Liver (tissue), 3 donors: Measurements from ENCODE around the gene MBP.

ENCODE experiments used
- CTCF ChIP-seq: fragments of 150-350 bp; IDR thresholded peaks from 2 replicates; pipeline ENCODE4 v1.5.1; 2017; ENCODE audit warnings: improper control_type of control experiment, low read depth, low read length; ENCODE audit not compliant: missing input control
- GABPA ChIP-seq, 2 donors: IDR thresholded peaks in 1 of 2; conservative IDR thresholded peaks in 1 of 2; 2 replicates each; pipeline ENCODE4 v1.6.1; 2016; ENCODE audit warnings: antibody characterized with exemption in 2 of 2, mild to moderate bottlenecking in 1 of 2, moderate library complexity in 1 of 2
- JUND ChIP-seq, 2 donors: IDR thresholded peaks; 2 replicates each; pipeline ENCODE4 v1.6.1; 2016; ENCODE audit warnings: antibody characterized with exemption in 2 of 2
- MAX ChIP-seq: IDR thresholded peaks from 2 replicates; pipeline ENCODE4 v1.6.1; 2016; ENCODE audit warnings: antibody characterized with exemption
- NR2F2 ChIP-seq: IDR thresholded peaks from 2 replicates; pipeline ENCODE4 v1.6.1; 2016; ENCODE audit warnings: antibody characterized with exemption
- REST ChIP-seq: IDR thresholded peaks from 2 replicates; pipeline ENCODE4 v1.6.1; 2016; ENCODE audit warnings: antibody characterized with exemption, mild to moderate bottlenecking
- RXRA ChIP-seq, 2 donors: IDR thresholded peaks; 2 replicates each; pipeline ENCODE4 v1.6.1; 2017 to 2018; ENCODE audit warnings: antibody characterized with exemption in 2 of 2, mild to moderate bottlenecking in 1 of 2
- TAF1 ChIP-seq: conservative IDR thresholded peaks from 2 replicates; pipeline ENCODE4 v1.6.1; 2016; ENCODE audit warnings: antibody characterized with exemption, mild to moderate bottlenecking
- donor health status: healthy.
- donor health status: healthy.

- TF ChIP-seq MAX, result no peak
- no peak for TF ChIP-seq TAF1
- no peak for TF ChIP-seq GABPA (IDR thresholded peaks at IDR 0.05 in 1 of 2, conservative IDR thresholded peaks at IDR 0.05 in 1 of 2)
- no peak for TF ChIP-seq CTCF
- no peak for TF ChIP-seq NR2F2
- TF ChIP-seq JUND (IDR thresholded peaks at IDR 0.05), result no peak
- no peak for TF ChIP-seq RXRA (IDR thresholded peaks at IDR 0.05)
- TF ChIP-seq REST, result no peak
These were observed 139.5 kb downstream of the MBP start for GRCh38 chr18:76993085-76993382.
